ENCODE results near the gene GNG7. TPM values are rescaled to one million over a fixed set of nuclear protein-coding genes. Genes with fewer than 3 reads are reported as not detected.
A peak's percentile ranks its signal among the peaks of the same experiment; 100 is the strongest.
"Not testable (repeated sequence)": the region's sequence is repeated elsewhere in the genome, so short reads cannot be mapped to it uniquely, and the experiment has no call there.

The GNG7 gene
- total RNA-seq, 1 experiment from 2014 or later, result 0.75 TPM

DNA sequence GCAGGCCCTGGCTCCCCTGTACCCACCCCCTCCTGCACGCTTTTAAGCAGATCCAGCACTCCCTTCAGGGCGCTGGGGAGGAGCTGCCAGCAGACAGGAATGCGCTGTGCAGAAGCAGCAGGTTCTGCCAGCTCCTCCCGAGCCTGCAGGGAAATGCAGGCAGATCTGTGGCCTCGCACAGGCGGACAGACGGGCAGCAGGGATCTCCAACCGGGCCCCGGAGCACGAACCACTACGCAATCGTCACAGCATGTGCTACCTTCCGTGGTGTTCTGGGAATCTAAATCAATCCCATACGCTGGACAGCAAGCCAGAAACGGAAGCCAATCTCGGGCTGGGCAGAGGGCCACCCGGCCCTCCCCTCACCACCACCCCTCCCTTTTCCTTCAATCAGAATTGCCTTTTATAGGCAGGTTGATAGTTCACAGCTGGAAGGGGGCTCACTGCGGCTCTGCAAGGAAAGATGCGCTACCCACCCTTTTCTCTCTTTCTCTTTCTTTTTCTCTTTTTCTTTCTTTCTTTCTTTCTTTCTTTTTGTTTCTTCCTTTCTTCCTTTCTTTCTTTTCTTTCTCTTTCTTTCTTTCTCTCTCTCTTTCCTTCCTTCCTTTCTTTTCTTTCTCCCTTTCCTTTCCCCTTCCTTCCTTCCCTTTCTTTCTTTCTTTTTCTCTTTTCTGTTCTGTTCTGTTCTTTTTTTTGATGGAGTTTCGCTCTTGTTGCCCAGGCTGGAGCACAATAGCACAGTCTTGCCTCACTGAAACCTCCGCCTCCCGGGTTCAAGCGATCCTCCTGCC is 99.9 kb downstream of the GNG7 start:
- peak; percentile 61 for DNase-seq (ENCODE audit: low spot score)

DNA sequence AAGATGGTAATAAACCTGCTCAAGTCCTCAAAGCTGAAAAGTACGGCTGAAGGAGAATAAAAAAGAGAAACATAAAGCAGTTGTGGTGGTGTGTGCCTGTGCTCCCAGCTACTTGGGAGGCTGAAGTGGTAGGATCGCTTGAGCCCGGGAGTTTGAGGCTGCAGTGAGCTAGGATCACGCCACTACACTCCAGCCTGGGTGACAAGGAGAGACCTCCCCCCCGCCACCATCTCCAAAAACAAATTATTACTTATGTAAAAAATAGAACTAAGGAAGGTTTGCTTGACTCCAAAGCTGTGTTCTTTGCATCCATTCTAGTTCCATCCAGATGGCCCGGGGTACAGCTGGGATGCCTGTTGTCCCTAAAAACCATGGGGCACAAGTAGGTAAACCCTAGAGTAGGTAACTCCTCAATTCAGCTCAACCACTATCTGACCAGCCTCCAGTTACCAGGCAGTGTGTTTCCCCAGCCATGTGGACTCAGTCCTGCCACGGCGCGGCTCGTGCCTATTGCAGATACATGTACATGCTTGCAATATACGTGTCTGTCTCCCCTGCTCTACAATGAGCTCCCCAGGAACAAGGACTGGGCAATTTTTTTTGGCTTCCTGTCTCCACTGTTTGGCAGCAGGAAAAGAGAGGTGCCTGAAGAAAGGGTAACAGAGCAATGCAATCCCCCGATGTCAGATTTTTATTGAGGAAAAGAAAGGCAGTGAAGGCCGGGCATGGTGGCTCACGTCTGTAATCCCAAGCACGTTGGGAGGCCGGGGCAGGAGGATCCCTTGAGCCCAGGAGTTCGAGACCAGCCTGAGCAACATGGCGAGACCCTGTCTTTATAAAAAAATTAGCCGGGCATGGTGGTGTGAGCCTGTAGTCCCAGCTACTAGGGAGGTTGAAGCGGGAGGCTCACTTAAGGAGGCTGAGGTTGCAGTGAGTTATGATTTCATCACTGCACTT is 101.3 kb downstream of the GNG7 start:
- DNase-seq (ENCODE audit: low spot score), result no peak

DNA sequence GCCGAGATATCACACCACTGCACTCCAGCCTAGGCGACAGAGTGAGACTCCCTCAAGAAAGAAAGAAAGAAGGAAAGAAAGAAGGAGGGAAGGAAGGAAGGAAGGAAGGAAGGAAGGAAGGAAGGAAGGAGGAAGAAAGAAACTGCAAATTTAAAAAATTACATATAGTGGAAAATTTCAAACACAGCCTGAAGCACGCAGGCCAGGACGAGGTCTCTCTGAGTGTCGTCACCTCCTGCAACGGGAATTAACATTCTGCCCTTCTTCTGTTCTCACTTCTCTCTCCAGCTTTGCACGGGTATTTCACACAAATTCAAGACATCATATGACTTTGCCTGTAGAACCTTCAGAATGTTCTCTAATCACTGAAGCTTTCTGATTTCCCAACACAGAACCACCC is 108.2 kb downstream of the GNG7 start:
- DNase-seq (ENCODE audit: low spot score), result no peak

DNA sequence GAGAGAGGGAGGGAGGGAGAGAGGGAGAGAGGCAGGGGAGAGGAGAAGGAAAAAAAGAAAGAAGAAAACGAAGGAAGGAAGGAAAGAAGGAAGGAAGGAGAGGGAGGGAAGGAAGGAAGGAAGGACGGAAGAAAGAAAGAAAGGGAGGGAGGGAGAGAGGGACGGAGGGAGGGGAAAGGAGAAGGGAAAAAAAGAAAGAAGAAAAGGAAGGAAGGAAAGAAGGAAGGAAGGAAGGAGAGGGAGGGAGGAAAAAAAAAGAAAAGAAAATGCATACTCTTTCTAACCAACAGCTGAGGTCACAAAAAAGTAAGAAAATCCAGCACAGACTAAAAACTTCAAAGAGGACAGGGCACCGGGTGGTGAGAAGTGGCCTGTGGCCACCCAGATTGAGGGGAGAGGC is 109.7 kb downstream of the GNG7 start:
- DNase-seq (ENCODE audit: low spot score), result no peak

DNA sequence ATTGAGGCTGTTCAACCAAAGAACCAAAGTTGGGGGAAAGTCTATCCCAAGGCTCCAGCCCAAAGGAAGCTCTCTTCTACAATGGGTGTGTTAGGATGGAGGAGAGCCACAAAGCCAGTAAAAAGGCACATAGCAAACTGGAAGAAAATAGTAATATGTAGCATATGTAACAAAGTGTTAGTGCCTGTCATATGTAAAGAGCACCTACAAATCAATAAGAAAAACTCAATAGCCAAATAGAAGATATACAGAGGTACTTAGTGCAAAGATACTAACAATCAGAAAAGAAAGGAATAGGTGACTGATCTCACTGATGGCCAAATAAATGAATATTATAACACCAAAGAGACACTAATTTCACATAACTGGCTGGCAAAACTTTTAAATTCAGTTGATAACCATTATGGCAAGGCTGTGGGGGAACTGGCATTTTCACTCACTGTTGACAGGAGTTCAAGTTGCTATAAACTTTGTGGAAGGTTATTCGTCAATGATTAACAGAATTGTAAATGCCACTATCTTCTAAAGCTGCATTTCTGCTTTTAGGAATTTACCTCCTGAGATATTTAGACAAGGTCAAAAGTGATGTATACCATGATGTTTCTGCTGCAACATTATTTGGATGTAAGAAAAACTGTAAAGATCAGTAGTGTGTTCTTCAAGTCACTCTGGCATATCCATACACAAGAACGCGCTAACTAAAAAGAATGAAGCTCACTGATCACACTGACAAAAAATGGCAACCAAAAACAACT is 110.8 kb downstream of the GNG7 start:
- no peak for DNase-seq (ENCODE audit: low spot score)

DNA sequence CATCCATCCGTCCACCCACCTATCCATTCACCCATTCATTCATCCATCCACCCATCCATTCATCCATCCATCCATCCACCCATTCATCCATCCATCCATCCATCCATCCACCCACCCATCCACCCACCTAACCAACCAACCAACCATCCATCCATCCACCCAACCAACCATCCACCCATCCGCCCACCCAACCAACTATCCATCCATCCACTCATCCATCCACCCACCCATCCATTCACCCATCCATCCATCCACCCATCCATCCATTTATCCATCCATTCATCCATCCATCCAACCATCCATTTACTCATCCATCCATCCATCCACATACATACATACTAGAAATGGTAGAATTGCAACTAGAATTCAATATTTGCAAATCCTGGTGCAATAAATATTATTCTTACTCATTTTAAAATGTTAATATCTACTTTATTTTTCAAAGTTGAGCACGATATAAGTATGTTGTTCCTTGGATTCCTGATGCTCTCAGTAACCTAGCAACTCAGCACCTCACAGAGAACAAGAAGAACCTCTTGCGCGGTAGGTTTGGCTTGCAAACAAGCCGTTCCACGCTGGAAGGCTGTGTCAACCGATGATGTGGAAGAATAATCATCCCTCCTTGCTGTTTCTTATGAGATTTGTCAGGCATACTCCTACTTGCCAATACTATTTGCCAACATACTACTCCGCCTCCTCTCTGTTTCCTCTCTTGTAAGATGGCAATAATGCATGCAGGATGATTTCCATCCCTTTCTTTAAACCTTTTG is 111.7 kb downstream of the GNG7 start:
- no peak for DNase-seq (ENCODE audit: low spot score)

DNA sequence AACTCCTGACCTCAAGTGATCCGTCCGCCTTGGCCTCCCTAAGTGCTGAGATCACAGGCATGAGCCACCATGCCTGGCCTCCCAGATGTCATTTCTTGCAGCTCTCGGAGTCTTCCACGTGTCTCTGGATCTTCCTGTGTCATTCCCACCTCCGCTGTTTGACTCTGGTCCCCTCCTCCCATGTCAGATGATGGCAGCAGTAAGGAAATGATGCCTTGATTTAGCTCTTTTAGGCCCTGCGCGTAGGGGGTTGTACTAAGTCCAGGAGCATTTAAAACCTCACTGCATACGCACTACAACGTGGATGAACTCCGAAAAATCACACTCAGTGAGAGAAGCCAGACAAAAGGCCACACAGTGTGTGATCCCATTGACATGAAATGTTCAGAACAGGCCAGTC is 113.1 kb downstream of the GNG7 start:
- no peak for DNase-seq (ENCODE audit: low spot score)

DNA sequence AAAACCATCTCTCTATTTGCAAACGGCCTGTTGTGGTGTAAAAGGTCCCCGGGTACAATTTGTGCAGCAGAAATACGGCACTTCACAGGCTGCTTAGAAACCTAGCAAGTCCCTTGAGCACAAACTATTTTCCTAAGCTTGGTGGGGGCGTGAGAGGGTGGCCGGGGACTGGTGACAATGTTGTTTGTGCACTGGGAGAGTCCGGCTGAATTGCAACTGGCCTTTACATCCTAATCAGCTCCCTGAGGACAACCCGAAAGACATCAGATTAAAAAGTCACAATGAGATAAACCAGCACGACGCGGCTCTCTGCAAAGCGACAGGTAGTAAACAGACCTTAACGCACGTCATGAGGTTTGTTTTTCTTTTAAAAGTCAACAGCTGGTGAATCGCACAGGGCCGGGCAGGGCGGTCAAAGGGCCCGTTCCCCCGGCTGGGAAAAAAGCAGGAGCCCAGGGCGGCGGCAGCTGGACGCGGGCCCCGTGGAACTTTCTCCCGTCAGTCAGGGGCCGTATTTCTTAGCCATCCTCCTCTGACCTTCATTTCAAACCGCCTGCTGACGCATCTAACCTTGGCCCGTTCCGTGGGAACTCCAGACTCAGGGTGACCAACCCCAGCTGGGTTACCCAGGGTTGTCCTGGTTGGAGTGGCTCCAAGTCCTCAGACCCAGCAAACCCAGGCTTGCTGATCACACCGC is 114.3 kb downstream of the GNG7 start:
- DNase-seq (ENCODE audit: low spot score), result no peak

DNA sequence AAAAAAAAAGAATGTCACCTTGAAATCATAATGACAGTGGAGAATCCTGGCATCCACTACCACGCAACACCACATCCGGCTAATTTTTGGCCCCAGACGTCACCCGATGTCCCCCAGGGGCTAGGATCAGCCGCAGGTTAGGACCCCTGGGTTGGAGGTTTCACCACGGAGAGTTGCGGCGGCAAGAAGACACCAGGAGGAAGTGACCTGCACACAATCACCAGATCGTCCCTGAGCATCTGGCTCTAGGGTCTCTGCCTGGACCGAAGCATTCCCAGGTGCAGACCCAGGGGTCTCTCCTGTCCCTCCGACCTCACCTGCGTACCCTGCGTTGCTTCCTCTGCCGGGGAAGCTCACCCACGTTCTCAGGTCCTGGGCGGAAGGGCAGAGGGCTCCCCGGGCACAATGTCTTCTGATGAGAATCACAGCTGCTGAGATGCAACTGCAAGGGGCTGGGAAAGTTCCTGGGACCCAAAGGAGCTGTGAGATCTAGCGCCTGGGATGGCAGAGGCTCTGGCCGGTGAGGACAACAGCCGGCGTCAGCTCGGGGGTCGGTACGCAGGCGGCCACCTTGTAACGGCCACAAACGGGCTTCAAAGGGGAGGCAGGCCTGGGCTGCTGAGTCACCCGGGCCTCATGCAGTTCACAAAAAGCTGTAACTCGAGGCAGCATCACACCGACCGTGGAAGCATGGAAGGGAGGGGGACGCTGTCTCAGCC is 115.3 kb downstream of the GNG7 start:
- no peak for DNase-seq (ENCODE audit: low spot score)

DNA sequence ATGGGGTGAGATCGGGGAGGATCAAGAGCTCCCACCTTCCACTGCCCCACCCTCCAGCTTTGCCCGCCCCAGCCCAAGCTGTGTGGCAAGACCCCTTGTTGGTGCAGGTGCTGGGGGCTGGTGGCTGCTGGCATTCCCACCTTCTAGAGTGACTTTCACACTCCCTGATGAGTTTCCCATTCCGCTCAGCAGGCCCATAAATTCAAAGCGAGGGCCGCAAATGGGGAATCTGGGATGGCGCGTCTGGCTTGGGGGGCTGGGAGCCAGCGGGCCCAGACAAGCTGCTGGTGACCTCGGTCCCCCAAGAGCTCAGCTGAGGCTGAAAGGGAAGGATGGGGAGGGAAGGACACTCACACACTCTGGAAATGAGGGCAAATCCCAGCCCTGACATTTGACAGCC is 116.3 kb downstream of the GNG7 start:
- DNase-seq (ENCODE audit: low spot score), result no peak

DNA sequence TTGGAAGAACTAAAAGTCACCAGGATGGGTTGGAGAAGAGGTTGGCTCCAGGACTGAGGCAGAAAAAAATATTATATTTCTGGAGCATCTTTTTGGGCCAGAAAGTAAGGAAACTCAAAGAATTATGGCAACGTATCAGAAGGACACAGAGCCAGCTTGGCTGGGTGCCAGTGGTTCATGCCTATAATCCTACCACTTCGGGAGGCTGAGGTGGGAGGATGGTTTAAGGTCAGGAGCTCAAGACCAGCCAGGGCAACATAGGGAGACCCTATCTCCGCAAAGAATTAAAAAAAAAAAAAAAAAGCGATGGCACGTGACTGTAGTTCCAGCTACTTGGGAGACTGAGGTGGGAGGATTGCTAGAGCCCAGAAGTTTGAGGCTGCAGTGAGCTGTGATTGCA is 118.5 kb downstream of the GNG7 start:
- no peak for DNase-seq (ENCODE audit: low spot score)

DNA sequence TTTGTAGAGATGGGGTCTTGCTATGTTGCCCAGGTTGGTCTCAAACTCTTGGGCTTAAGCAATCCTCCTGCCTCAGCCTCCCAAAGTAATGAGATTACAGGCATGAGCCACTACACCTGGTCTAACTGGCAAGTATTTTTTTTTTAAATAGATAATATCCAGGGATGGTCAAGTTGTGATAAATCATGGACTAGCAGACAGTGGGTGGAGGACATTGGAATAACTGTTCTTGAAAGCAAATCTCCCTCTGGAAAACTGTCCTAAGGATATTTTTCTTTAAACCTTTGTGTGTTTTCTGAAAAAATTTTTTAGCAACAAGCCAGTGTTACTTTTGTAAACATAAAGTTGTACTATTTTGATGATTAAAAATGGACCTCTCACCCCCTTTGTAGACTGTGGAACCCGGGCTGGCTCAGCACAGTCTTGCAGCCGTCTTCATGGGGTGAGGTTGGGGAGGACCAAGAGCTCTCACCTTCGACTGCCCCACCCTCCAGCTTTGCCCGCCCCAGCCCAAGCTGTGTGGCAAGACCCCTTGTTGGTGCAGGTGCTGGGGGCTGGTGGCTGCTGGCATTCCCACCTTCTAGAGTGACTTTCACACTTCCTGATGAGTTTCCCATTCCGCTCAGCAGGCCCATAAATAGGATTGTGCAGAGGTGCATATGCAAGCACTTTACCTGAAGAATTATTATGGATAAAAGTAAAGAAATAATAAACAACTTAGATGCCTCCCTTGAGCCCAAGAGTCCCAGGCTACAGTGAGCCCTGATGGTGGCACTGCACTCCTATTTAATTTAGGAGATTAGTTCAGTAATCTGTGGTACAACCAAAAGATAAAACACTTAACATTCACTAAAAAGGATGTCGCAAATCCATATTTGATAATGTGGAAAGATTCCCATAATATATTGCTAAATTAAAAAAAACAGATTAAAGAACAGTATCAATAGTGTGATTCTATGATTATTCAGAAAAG is 119.2 kb downstream of the GNG7 start:
- DNase-seq (ENCODE audit: low spot score), result no peak

DNA sequence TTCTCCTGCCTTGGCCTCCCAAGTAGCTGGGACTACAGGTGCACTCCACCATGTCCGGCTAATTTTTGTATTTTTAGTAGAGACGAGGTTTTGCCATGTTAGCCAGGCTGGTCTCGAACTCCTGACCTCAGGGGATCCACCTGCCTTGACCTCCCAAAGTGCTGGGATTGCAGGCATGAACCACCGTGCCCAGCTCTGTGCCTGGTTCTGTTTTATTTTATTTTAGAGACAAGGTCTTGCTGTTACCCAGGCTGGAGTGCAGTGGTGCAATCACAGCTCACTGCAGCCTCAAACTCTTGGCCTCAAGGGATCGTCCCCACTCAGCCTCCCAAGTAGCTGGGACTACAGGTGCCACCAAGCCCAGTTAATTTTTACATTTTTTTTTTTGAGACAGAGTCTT is 122.1 kb downstream of the GNG7 start:
- not testable (repeated sequence) for DNase-seq (ENCODE audit: low spot score)

DNA sequence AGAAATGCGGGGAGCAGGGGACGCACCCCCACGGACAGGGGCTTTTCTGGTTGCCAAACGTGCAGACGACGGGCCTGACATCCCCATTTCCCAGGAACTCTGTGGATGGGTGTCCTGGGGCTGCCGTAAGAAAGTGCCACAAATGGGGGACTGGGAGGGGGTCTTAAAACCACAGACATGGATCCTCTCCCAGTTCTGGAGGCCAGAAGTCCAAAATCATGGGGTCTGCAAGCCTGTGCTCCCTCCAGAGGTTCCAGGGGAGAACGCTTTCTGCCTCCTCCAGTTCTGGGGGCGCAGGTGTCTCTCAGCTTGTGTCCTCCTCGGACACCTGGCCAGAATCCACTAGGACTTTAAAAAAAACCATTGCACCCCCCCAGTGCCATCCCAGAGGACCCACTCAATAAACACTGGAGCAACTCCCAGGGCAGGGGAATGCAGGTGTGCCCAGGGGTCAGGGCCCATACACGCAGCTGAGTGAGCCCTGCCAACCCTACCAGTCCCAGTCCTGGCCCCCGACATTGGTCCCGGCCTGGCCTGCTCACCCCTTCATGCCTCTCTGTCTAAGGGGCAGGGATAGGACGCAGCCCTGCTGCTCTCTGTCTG is 122.7 kb downstream of the GNG7 start:
- DNase-seq (ENCODE audit: low spot score), result no peak

DNA sequence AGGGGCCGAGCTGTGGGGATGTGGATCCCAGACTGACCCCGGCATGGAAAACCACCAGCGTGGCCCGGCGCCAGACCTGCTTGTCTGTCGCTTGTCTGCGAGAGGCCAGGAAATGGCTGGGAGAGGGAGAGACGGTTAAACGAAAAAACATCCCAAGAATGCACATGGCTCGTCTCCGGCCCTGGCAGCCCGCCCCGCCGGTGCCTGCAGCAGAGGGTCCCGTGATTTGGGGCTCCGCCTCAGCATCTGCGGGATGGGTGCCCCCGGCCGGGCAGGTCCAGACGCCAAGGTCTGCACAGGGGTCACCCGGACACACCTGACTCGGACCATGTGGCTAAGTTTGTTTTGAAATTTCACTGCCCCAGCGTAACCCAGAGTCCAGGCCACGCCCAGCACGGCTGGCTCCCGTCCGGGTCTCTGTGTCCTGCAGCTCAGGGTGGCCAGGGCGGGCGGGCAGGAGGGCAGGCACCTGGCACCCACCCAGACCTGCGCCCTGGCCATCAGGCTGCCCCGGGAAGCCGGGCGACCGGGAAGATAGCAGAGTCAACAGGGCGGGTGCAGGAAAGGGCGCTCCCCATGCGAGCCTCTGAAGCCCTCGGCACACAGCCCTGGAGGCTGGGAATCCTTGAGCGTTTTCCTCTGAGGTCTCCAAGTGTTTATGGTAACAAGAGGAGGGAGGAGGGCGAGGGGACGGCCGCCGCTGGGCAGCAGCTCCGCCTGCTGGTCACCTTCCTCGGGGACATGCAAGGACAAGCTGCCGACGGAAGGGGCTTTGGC is 123.4 kb downstream of the GNG7 start:
- DNase-seq (ENCODE audit: low spot score), result peak; percentile 87

DNA sequence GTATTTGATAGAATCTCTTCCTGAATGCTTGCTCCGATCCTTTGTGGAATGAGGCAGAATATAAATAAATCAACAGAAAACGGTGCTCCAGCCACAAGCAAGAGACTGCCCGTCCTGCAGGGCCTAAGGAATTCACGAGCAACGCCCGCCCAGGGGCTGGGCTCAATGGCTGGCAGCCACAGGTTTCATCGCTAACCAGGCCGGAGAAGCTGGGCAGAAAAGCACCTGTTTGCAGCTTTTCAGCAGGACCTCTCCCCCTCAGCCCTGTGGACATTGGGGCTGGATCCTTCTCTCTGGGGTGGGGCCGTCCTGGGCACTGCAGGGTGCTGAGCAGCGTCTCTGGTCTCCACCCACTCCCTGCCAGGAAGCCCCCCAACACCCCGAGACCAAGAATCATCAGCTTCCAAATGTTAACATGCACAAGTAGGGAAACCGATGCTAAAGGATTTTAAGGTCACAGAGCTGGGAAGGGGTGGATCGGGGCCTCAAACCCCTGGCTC is 124.1 kb downstream of the GNG7 start:
- peak; percentile 49 for DNase-seq (ENCODE audit: low spot score)

DNA sequence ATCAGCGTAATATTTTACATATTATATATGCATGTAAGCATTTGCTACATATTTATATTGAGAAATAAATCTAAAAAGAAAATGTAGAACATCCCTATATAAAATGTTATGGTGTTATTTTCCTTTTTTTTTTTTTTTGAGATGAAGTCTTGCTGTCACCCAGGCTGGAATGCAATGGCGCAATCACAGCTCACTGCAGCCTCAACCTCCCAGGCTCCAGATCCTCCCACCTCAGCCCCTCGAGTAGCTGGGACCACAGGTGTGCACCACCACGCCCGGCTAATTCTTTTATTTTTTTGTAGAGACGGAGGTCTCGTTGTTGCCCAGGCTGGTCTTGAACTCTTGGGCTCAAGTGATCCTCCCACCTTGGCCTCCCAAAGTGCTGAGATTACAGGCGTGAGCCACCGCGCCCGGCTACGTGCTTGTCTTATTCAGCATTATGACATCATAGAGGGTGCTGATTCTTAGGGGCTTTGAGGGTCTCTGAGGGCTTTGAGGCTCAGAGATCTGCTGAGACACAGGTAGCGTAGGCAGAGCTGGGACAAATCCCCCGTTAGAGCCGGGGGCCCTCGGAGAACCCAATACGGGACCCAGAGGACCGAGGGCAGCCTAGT is 124.7 kb downstream of the GNG7 start:
- no peak for DNase-seq (ENCODE audit: low spot score)

Data from H4 (cell line).